Hepatocyte (in vitro differentiated cells): ENCODE measurements around the gene ZFYVE28. TPM values are rescaled to one million over a fixed set of nuclear protein-coding genes. Genes with fewer than 3 reads are reported as not detected.
A peak's percentile ranks its signal among the peaks of the same experiment; 100 is the strongest.

Experiments
- DNase-seq: peaks from one replicate; pipeline ENCODE4 v3.0.0-alpha.2; 2016; ENCODE audit warnings: low spot score
- H2AFZ ChIP-seq: fragments of 200-600 bp; sonication (generic); 2 replicates; pipeline ENCODE4 v1.6.0; 2016; ENCODE audit warnings: antibody characterized with exemption, mild to moderate bottlenecking
- H3K27ac ChIP-seq: fragments of 200-600 bp; sonication (generic); 2 replicates; pipeline ENCODE4 v1.5.1; 2016; ENCODE audit warnings: mild to moderate bottlenecking
- H3K27me3 ChIP-seq: fragments of 200-600 bp; sonication (generic); 2 replicates; pipeline ENCODE4 v1.6.1; 2016
- H3K36me3 ChIP-seq: fragments of 200-600 bp; sonication (generic); replicated peaks from 2 replicates; pipeline ENCODE4 v1.5.1; 2016; ENCODE audit warnings: low read depth; ENCODE audit not compliant: insufficient read depth
- H3K4me1 ChIP-seq: fragments of 200-600 bp; sonication (generic); 2 replicates; pipeline ENCODE4 v1.5.1; 2016; ENCODE audit warnings: mild to moderate bottlenecking, moderate library complexity; ENCODE audit not compliant: insufficient read depth
- H3K4me2 ChIP-seq: fragments of 200-600 bp; sonication (generic); 2 replicates; pipeline ENCODE4 v1.6.0; 2016
- H3K4me3 ChIP-seq: fragments of 200-600 bp; sonication (generic); 2 replicates; pipeline ENCODE4 v1.5.1; 2016; ENCODE audit warnings: mild to moderate bottlenecking
- H3K79me2 ChIP-seq: fragments of 200-600 bp; sonication (generic); 2 replicates; pipeline ENCODE4 v1.6.0; 2017; ENCODE audit warnings: mild to moderate bottlenecking
- H3K9me2 ChIP-seq: fragments of 200-600 bp; sonication (generic); replicated peaks from 2 replicates; pipeline ENCODE4 v1.6.0; 2017; ENCODE audit warnings: mild to moderate bottlenecking; ENCODE audit not compliant: insufficient read depth
- H3K9me3 ChIP-seq: fragments of 200-600 bp; sonication (generic); 2 replicates; pipeline ENCODE4 v1.5.1; 2016; ENCODE audit warnings: low read depth, mild to moderate bottlenecking
- H4K20me1 ChIP-seq: fragments of 200-600 bp; sonication (generic); 2 replicates; pipeline ENCODE4 v1.6.0; 2016; ENCODE audit warnings: mild to moderate bottlenecking; ENCODE audit not compliant: insufficient read depth, poor library complexity, severe bottlenecking
- EZH2 ChIP-seq: fragments of 200-600 bp; sonication (generic); IDR thresholded peaks from 2 replicates; pipeline ENCODE4 v1.6.1; 2016; ENCODE audit warnings: antibody characterized with exemption, mild to moderate bottlenecking, borderline replicate concordance
- EZH2phosphoT487 ChIP-seq: fragments of 200-600 bp; sonication (generic); IDR thresholded peaks from one replicate; pipeline ENCODE4 v1.6.1; 2018; ENCODE audit warnings: antibody characterized with exemption, mild to moderate bottlenecking, low read depth, moderate library complexity; ENCODE audit not compliant: unreplicated experiment, severe bottlenecking
- WGBS: methylation state at CpG from one replicate; pipeline ENCODE4 v1.1.6; 2016; ENCODE audit warnings: low lambda C conversion rate; ENCODE audit errors: missing lambda C conversion rate; 5-methylcytosine and 5-hydroxymethylcytosine counted together
- polyA plus RNA-seq: library from polyadenylated mRNA; unstranded; fragments of >200 nt; fragmentation: Nextera tagmentation; extraction: Ambion mirVana; gene quantifications from 2 replicates; pipeline ENCODE4 v1.2.1, GENCODE V29; 2016
- total RNA-seq: library from RNA; depleted of rRNA; stranded (reverse); fragments of >200 nt; gene quantifications from 2 replicates; pipeline ENCODE4 v1.2.3, GENCODE V29; 2014
- TF ChIP-seq, protein P1 (sequence below): fragments of 200-600 bp; sonication (generic); IDR thresholded peaks from 2 replicates; pipeline ENCODE4 v1.5.1; 2016; ENCODE audit warnings: antibody characterized with exemption, mild to moderate bottlenecking; ENCODE audit not compliant: poor library complexity

Gene ZFYVE28
- total and polyA plus RNA-seq, 2 experiments from 2014 or later = 2.2 to 3.4 TPM

DNA sequence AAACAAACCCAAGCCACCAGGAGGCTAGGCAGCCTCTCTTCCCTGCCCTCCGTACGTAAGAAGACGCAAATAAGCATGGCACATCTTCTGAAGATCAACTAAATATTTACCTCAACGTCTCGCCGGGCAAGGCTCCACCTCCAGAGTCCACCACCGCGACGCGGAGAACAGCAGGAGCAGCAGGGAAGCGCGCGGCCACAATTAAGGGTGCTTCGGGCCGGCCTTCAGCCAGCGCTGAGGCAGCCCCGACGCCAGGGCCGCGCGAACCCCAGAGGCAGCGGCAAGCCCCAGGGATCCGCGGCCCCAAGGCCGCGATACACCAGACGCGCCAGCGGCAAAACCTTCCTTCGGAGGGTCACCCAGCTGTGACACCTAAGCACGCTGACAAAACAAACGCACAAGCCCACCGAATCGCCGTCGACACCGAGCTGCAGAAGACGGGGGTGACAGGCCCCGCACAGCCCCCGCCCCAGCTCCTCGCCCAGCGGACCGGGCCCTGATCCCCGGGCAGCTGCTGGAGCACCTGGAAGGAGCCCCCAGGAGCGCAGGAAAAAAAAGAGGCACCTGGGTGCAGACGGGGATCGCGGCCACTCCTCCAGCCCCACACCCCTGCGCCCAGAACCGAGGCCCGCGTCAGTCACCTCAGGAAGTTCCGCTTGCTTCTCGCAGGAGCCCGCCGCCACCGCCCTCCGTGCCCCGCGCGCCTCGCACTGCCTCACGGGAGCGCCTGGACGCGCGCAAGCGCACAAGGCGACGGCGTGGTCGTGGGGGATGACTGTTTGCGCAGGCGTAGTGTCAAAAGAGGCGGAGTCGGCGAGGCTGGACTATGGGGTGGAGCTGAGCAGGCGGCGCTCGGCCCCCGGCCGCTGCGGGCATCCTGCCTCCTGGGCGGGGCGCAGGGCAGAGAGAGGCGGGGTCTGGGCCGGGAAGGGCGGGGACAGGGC, 176.8 kb downstream of the ZFYVE28 start, which contains the start of the genes HAUS3 and POLN:
TSS of gene HAUS3 (minus strand) at position 712 of the 944 bp plus-strand sequence. CDS start 1,175 bp downstream, outside the sequence.
TSS of gene POLN (minus strand) at position 712 of the 944 bp plus-strand sequence. CDS start 12,890 bp downstream, outside the sequence.
- H3K27ac ChIP-seq = peak within 1 kb of the TSS; percentile 21
- peaks cover 4% of the 10 kb centered on the region for H4K20me1 ChIP-seq
- 1% methylated on average over 75 of the region's 88 CpGs for WGBS
- DNase-seq = peak; percentile 99
- peak within 1 kb of the TSS; percentile 75 for H3K4me3 ChIP-seq
- peak within 1 kb of the TSS; percentile 77 for H3K4me2 ChIP-seq
- H3K9me3 ChIP-seq = no peaks in the 10 kb centered on the region
- no peaks in the 10 kb centered on the region for H3K36me3 ChIP-seq
- H2AFZ ChIP-seq = peak within 1 kb of the TSS; percentile 77
- peaks cover 39% of the 10 kb centered on the region for H3K79me2 ChIP-seq
- no peaks in the 10 kb centered on the region for H3K9me2 ChIP-seq
- no peaks in the 10 kb centered on the region for H3K27me3 ChIP-seq
- TF ChIP-seq EZH2 (no peak), EZH2phosphoT487 (no peak)
- TF ChIP-seq, protein P1, sequence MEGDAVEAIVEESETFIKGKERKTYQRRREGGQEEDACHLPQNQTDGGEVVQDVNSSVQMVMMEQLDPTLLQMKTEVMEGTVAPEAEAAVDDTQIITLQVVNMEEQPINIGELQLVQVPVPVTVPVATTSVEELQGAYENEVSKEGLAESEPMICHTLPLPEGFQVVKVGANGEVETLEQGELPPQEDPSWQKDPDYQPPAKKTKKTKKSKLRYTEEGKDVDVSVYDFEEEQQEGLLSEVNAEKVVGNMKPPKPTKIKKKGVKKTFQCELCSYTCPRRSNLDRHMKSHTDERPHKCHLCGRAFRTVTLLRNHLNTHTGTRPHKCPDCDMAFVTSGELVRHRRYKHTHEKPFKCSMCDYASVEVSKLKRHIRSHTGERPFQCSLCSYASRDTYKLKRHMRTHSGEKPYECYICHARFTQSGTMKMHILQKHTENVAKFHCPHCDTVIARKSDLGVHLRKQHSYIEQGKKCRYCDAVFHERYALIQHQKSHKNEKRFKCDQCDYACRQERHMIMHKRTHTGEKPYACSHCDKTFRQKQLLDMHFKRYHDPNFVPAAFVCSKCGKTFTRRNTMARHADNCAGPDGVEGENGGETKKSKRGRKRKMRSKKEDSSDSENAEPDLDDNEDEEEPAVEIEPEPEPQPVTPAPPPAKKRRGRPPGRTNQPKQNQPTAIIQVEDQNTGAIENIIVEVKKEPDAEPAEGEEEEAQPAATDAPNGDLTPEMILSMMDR = no peak
- H3K4me1 ChIP-seq = peaks cover 32% of the 10 kb centered on the region

DNA sequence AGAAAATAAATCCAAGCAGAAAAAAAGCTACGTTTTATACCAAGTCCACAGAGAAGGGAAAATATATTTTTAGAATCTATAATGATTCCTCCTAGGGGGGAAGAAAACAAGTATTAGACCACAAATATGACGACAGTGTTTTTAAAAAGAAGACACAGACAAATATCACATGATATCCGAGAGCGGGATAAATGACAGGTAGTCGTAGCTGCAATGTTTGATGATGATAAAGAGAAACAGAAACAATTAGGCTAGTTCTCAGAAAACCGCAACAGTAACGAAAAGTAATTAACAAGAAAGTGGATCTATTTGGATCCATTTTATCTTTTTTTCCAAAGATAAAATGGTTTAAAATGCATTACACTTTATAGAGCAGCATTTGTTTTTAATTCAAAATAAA, 177.4 kb downstream of the ZFYVE28 start:
- H3K9me2 ChIP-seq = no peaks in the 10 kb centered on the region
- H3K4me1 ChIP-seq = peaks cover 32% of the 10 kb centered on the region
- peaks cover 39% of the 10 kb centered on the region for H3K79me2 ChIP-seq
- WGBS = 8% methylated on average over 7 of the region's 7 CpGs
- peak overlapping the region; percentile 77 for H2AFZ ChIP-seq
- H3K9me3 ChIP-seq = no peaks in the 10 kb centered on the region
- no peak for DNase-seq
- peak overlapping the region; percentile 77 for H3K4me2 ChIP-seq
- H4K20me1 ChIP-seq = peaks cover 4% of the 10 kb centered on the region
- no peaks in the 10 kb centered on the region for H3K27me3 ChIP-seq
- H3K36me3 ChIP-seq = no peaks in the 10 kb centered on the region
- peak overlapping the region; percentile 75 for H3K4me3 ChIP-seq
- TF ChIP-seq EZH2phosphoT487 (no peak), EZH2 (no peak)
- TF ChIP-seq, protein P1 = no peak
- peak overlapping the region; percentile 21 for H3K27ac ChIP-seq

DNA sequence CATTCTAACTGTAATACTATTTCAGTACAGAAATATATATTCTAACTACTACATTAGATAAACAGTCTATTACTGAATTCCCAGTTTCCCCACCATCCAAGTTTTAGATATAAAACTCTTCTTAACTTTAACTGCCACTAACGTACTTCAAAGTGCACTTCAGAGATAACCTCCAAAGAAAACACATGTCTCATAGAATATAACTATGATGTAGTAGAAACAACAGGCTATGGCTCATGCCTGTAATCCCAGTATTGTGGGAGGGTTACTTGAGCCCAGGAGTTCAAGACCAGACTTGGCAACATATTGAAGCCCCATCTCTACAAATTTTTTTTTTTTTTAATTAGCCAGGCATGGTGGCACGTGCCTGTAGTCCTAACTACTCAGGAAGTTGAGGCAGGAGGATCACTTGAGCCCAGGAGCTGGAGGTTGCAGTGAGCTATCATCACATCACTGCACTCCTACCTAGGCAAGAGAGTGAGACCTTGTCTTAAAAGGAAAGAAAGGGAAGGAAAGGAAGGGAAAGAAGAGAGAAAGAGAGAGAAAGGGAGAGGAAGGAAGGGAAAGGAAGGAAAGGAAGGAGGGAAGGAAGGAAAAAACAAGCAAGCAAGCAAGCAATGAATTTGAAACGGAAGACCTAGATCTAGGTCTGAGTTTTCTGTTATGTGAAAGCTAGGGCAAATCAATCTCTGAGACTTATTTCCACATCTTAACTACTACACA, 181.3 kb downstream of the ZFYVE28 start:
- no peak for TF ChIP-seq EZH2phosphoT487
- TF ChIP-seq, protein P1 = no peak
- TF ChIP-seq EZH2 = no peak
- Histone ChIP-seq H4K20me1 (peaks cover 4% of the 10 kb centered on the region), H3K27me3 (no peaks in the 10 kb centered on the region), H3K9me2 (no peaks in the 10 kb centered on the region), H3K27ac (no peak overlapping the region), H3K4me2 (no peak overlapping the region), H3K4me3 (no peak overlapping the region), H2AFZ (no peak overlapping the region), H3K4me1 (peaks cover 24% of the 10 kb centered on the region), H3K79me2 (peaks cover 39% of the 10 kb centered on the region), H3K9me3 (no peaks in the 10 kb centered on the region), H3K36me3 (no peaks in the 10 kb centered on the region)
- WGBS = 71% methylated on average over 3 of the region's 3 CpGs
- no peak for DNase-seq
